SU-DHL-6 (cell line): ENCODE results near the gene XIRP1.

Experiments used
- CTCF ChIP-seq: fragments of 200-600 bp; sonication (generic); IDR thresholded peaks from one replicate; pipeline ENCODE4 v1.5.1; 2017; ENCODE audit warnings: antibody characterized with exemption, mild to moderate bottlenecking, low read length, moderate library complexity; ENCODE audit not compliant: insufficient read depth, poor library complexity, severe bottlenecking
- EZH2phosphoT487 ChIP-seq: fragments of 200-600 bp; sonication (generic), shearing (Covaris generic); conservative IDR thresholded peaks from 2 replicates; pipeline ENCODE4 v1.6.1; 2018; ENCODE audit warnings: mild to moderate bottlenecking, antibody characterized with exemption, low read length, moderate library complexity, mixed read lengths

- TF ChIP-seq CTCF (no peak), EZH2phosphoT487 (no peak)
These were observed 28.0 kb downstream of the XIRP1 start for GRCh38 chr3:39164414-39164813.
